ENCODE data around the gene PCSK6.
"Not testable (repeated sequence)": the region's sequence is repeated elsewhere in the genome, so short reads cannot be mapped to it uniquely, and the experiment has no call there.

Gene PCSK6

DNA sequence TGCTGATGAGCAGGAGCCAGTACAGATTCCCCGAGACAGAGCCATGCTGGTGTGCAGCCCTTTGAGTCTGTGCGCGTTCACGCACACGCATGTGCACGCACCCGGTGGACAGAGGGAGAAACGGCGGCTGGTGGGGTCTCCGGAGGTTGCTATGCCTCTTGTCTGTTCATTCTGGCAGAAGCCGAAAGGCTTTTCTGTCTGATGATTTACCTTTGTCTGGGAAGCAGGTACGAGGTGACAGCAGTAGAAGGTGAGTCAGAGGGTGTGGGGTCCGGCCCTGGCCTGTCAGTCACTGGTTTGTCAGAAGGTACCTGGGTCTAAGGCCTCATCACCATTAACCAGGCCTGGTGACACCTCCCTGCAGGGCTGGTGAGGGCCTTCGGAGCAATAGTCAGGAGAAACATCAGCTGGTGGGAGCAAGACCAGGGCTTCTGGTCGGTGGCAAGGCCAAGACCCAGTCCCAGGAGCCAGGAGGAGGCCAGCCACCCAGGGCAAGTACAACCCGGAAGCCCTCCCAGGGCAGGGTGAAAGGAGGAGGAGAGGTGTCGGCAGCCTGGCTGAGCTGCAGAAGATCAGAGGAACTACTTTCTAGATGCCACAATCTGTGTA, 7.5 kb downstream of the PCSK6 start:
- no peak for DNase-seq

DNA sequence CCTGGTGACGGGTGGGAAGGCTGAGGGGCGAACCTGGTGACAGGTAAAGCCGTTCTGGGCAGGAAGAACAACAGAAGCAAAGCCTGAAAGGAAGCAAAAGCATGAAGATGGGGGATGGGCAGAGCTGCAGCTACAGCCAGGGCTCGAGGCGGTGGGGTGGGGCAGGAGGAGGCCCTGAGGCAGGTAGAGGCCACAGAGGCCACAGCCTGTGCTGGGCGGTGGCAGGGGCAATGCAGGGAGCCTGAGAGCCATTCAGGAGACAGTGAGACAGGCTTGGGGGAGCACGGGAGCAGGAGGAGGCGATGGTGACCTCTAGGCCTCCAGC, 8.2 kb downstream of the PCSK6 start:
- DNase-seq = no peak

DNA sequence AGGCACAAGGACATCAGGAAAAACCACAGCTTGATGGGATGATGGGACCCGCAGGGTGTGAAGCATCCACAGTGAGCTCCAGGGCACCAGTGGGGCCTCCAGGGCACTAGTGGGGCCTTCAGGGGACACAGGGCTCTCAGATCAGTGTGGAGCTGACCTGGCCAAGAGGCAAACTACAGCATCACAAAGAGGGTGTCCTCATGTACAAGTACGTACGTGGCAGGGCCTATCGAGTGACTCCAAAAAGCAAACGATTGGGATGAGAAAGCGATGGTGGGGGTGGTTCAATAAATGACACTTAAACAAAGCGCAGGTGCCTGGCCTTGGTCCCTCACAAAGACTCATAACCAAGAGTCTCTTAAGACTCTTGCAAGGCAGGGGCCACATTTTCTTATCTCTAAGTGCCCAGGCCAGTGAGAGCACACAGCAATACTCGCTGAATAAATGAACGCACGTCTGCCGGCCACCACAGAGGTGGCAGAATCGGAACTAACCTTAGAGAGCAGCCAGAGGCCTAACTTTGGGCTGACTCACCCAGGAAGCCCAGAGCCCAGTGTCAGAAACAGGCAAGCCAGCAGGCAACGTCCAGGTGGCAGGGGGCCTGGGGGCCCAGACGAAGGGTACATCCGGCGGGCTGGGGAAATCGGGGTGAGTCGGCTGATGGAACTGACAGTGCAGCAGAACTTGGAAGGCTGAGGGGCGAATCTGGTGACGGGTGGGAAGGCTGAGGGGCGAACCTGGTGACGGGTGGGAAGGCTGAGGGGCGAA, 8.7 kb downstream of the PCSK6 start:
- no peak for DNase-seq

DNA sequence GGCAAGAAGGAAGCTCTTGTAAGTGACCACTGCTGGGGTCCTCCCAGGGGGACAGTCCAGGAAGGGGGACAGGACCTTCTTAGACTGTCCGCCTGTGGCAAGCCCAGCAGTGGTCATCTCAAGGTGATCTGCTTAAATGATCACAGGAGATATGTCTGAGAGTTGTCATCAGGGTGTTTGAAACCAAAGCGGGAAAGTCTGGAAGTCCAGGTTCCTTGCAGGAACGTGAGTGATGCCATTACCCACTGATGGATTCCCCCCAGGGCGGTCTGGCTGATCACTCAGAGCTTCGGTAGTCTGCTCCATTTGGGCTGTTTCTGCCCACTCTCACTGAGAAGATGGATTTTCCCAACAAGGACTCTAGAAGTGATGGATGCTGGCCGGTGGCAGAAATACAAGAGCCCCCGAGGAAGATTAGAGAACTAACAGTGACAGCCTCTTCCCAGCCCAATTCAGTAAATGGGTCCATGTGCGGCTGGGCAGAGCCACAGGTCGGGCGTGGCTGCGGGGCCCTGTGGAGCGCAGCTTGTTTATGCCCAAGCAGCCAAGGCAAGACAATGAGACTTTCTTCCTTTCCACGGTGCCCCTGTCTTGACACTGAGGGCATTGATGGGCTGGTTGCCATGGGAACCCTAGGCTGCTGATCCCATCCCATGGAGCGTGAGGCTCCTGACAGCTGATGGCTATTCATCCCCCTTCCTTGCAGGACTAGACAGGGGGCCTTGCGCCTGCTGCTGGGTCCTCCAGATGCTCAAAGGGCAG, 9.5 kb downstream of the PCSK6 start:
- no peak for DNase-seq

DNA sequence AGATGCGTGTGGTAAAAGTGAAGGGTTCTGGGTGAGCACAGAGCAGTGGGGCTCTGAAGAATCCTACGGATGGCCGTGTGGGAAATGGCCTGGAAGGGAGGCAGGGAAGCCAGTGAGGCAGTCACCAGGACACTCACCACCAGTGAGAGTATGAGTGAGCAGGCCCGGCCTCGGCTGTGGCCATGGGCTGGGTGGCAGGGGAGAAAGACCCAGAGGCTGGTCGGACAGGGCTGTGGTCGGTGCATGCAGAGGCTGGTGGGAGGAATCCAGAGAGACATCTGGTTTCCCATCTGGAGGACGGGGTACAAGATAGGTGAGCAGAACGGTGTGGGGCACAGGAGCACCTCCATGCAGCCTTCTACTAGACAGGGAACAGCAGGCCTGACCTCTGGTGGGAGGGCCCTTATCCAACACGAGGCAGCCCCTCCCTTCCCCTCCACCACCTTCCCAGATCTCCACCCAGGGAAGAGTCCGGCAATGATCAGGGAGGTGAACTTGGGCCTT, 10.1 kb downstream of the PCSK6 start:
- DNase-seq = no peak

DNA sequence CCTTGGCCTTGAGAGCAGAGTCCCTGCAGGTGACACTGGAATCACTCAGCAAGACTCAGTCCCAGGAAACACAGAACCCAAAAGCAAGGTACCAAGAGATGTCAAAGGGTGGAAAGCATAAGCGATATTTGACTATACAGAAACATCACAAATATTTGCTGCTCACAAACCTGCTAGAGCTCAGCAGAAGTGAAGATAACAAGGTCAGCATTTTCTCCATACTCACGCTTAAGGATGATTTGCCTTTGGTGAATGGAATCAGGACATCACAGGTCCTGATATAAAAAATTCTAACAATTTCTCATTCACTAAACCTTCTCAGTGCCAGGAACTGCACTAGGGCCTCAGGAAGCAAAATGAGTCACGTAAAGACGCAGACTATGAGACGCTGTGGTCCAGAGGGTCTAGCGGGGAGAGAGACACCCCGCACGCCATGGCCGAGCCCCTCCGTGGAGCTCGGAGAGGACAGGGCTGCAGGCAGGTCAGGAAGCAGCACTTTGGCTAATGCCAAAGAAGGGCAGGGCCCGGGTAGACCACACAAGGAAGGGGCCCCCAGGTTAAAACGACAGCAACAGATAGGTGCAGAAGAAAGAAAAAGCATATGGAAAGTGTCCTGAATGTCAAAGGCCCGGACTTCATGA, 10.7 kb downstream of the PCSK6 start:
- no peak for DNase-seq

DNA sequence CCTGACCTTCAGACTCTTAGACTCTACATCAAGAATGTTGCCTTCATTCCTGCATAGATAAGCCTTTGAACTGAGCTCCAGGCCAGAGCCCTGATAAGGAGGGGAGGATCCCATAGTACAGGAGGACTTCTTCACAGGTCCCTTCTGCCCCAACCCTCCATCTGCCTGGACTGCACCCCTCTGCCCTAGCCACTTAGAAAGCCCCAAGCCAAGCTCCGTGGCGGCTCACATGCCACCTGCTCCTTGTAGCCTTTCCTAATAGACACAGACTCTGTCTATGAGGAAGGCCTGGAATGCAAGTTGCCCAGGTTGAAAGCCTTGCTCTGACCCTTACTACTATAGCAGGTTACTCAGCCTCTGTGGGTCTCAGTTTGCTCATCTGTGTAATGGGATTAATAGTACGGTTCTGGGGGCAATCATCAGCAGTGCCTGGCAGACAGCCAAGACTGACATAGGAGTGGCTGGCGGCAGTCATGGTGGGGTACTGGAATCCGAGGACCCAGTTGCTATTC, 11.6 kb downstream of the PCSK6 start:
- no peak for DNase-seq

DNA sequence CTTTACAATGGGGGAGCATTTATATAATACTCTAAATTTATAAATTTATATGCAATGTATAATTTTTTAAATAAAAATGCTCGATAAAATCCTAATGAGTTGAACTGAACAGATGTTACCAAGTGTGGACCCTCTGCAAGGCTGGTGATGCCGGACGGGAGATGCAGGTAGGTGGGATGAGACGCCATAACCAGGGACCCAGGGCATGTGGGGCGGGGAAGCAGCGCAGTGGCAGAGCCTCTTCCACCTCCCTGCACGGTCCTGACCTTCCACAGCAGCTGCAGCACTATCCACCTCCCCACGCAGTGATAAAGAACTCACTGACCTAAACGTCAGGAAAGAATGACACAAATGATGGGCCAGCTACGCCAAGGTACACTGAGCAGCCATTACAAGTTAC, 12.8 kb downstream of the PCSK6 start:
- DNase-seq = no peak

DNA sequence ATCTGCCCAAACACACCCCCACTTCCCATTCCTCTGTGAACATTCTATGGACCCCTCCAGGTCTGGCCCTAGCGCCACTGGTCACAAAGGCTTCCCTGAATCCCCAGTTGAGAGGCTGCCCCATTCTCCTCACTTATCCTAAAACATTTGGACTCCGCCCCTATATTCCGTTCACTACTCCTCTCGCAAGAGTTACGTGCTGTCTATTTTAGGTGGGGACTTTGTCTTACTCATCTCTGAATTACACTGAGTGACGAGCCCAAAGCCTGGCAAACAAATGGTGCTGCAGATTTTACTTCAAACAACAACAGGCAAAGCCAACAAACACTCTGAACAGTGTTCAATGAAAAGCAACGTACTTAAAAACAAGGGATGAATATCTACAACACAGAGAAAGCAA, 14.5 kb downstream of the PCSK6 start:
- no peak for DNase-seq

DNA sequence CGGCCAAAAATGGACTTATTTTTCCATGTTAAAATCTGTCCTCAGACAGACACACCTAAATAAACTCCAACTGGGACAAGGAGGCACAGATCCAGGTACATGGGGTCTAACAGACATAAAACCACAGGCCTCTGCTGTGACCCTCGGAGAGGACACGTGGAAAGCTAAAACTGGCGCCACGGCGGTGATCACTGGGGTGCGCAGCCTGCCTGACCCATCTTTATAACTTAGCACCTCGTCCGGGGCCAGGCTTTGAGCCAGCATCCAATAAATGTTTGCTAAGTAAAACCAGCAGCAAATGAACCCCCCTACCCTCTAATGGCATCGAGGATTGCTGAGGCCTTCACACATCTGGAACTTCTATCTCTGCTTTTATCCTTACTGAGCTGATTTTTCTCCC, 15.3 kb downstream of the PCSK6 start:
- DNase-seq = no peak

DNA sequence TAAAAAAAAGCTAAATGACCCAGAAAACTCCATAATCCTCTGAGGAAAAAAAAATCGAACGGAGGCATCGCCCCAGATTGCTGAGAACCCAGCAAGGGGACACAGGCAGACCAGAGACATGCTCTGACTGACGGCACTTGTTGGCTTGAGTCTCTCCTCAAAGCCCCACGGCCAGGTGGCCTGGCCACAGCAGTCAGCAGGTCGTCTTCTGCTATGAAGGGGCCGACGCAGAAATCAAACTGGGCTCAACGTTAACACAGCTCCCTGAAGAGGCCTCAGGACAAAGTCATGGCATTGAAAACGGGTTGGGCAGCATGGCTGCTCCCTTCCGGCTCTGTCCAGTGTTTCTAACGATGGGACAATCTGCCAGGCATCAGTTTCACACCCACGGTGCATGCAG, 17.5 kb downstream of the PCSK6 start:
- no peak for DNase-seq

DNA sequence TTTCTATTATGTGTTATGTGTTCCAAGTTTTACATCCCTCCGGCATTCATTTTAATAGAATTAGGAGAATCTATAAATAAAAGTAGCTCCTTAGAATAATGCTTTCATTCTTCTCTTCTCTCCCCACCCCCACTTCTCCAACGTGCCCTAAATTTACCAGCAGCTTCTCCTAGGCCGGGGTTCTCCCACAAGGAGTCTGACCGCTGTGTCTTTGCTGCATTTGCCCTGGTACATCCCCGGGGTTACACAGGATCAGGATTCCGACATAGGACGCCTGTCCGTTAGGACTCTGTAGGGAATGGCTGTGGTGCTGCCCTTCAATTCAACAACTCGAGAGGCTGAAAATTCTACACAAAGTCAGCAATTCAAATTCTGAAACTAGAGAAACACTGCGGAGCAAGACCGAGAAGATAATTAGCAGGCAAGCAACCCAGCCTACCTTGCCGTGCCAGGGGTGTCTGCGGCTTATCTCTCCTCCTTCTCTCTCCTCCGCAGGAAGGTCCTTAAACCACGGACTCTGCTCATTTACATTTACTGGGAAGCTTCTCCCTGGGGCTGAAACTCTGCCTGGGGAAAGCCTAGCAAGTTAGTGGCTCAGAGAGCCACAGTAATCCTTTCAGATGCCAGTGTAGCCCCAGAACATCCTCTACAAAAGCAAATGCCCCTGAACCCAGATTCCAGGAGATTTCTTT, 18.8 kb downstream of the PCSK6 start:
- no peak for DNase-seq

DNA sequence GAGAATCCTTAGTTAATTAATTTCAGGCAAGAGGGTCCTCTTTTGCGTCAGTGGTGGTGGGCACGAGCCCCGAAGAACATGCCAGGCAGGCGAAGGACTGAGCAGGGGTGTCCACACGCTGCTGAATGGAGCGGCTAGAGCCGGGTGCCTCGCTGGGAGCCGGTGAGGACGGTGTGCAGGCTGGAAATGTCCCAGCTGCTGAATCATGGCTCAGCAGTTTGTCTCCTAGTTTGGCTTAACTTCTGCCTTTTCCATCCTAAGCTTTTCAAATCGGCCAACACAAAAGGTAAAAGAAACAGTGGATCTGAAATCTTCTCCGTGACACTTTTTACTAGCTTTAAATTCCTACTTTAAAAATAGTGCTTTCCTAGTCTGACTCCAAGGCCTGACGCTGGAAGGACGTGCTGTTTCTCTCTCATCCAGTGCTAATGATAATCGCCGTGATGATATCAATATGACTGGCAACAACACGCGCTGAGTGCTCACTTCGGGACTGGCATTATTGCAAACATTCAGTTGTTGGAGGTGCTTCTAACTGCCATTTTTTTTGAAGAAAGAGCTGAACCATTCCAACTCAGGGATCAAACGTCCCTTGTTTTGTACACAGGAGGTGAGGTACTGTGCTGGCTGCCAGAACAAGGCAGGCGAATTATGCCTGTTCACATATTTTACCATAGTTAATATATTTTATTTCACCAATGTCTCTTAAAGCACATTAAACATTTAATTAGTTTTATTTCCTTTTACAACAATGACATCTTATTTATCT, 19.8 kb downstream of the PCSK6 start:
- no peak for DNase-seq

DNA sequence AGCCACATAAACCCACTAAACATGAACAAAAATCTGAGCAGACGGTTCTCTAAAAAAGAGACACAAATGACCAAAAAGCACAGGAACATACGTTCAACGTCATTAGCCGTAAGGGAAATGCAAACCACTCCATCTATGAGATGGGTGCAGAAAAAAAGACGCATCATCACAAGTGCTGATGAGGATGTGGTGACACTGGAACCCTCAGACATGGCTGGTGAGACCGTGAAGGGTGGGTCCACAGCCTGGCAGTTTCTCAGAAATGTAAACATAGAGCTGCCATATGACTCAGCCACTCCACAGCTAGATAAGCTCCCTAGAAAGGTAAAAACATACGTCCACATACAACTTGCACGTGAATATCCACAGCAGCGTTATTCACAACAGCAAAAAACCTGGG, 23.3 kb downstream of the PCSK6 start:
- DNase-seq = no peak

DNA sequence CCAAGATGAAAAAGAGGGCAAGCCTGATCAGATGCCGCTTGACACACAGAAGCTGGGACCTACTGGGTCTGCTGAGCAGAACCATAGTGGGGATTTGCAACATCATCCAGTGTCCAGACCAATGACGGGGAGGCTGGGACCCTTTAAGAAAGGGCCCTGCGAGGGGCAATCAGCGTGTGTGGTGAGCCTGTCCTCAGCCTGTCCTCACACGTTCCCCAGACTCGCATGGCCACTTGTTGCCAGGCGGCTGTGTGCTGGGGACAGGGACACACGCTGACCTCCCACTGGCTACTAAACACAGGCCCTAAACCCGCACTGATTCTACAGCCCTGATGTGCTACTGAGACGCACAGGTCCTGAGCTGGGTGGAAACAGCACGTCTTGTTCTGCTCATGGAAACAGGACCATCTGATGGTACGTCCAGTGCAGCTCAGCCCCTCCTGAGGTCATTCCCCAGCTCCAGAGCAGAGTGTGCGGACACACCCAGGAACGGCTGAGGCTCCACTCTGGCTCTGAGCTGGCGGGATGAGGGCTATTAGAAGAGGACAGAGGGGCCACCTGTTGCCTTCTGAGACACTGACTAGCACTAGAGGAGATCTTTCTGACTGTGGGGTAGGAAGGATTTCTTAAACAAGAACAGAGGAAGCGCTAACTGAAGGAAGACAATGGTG, 24.4 kb downstream of the PCSK6 start:
- DNase-seq = no peak

DNA sequence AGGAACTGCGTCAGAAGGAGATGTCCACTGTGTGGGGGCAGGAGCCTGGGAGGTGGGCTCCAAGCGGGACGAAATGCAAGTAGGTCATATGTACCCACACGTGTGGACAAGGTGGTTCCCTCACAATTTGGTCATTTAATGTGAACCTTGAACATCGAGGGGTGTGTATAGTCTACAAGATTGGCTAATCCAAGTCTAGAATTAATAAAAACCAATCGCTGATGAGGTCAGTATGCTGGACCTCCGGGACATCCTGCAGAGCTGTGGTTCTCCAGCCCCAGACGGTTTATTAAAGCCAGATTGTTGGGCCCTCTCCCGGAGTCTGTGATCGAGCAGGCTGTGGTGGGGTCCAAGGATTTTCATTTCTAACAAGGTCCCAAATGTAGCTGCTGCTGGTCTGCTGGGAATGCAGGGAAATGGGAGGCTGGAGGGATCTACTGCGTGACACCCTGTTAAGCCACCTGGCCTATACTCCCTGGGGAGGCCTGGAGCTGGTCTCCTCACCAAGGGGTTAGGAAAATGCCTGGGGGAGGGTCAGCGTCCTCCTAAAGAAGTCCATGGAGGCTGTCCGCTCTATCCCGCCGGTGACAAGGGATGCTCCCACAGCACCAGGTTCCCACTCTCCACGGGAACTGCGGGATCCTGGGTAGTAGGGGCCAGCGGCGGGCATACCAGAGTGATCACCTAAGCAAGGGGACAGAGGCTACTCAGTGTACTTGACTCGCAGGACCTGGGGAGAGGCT, 25.1 kb downstream of the PCSK6 start:
- DNase-seq = no peak

DNA sequence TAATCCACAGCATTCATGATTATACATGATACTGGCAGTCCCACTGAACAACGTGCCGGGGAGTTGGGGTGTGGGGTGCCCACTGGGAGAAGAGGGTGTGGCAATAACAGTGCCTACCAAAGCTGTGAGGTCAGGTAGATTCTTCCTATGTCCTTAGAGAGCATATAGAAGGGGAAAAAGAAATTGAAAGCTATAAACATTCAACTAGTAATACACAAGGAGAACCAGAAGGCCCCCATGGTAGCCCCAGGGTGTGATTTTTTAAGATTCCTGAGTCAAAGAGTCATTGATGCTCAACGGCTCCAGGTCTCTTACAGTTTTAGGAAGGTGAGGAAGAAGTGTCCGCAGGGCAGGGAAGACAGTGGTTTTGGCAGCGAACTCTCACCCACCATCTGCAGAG, 25.8 kb downstream of the PCSK6 start:
- not testable (repeated sequence) for DNase-seq

DNA sequence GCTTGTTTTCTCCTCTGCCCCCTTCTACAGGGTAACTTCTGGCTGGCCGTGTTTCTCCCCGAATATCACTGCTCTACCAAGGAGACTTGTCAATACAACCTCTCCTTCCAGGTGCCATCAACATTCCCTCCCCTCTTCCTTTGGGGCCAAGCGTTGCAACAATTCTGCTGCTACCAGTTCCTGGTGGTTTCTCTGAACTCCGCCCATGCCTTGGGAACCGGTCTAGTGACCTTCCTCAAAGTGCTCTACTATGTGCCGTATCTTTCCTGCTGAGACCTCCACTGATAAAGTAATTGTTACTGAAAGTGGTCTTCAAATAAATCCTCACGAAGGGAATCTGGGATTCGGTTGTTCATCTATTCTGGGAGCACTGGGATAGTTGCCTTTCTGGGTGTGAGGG, 26.2 kb downstream of the PCSK6 start:
- no peak for DNase-seq

DNA sequence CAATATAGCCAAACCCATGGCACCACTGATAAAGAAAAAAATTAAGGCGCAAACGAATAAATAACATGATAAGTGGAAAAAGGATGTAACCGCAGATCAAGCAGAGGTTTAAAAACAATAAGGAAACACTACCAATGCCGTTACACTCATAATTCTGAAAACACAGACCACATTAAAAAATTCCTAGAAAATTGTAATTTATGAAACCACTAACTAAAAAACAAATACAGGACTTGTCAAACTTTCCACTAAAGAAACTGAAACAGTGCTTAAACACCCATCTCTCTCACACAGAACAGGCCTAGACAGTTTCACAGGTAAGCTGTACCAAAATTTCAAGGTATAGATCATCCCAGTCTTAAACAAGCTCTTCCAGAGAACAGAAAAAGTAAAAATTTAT, 28.4 kb downstream of the PCSK6 start:
- DNase-seq = no peak

DNA sequence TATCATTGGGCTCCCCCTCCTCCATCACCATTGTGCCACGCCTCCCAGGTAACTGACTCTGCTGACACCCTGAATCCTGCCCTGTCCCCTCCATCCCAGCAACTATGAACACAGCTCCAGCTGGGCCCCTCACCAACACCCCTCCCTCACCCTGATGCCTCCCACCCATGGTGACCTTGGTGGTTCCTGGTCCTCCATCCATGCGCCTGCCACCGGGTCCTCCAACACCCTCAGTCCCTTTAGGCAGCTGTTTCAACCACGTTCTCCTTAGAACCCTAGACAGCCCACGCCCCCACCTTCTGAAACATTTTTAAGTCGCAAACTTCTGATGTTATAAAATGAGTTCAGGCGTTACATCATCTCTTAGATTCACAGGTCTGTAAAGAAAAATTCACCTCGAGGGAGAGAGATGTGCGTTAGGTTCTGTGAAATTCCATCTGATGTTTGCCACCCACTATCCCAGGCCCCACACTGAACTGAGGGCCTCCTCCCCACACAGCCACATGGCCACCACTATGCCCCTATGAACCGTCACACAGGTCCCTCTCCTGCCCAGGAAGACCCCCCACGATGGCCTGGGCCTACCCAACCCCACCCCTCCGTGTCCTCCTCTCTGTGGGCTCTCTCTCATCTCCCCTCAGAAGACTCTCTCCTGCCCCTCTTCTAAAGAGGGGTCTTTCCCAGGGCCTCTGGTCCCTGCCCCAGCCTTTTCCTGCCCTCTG, 29.8 kb downstream of the PCSK6 start:
- DNase-seq = no peak

Measured in stimulated activated CD4-positive, alpha-beta T cell treated with anti-CD3 and anti-CD28 coated beads, Interleukin-2, amount 100 ng/mL, for 48 hours (primary cell).